ENCODE data around the gene PRSS53.

The PRSS53 gene

GRCh38 chr16:31112711-31113110 is 24.0 kb upstream of the PRSS53 start:
- Histone ChIP-seq H3F3A (ENCODE audit: insufficient read depth) (0 out of 2 replicates have a peak, but pooled peaks cover 5% of the 10 kb centered on the region), H3K9me3 (ENCODE audit: insufficient read depth, low read length) (no peaks in the 10 kb centered on the region), H3K9me2 (replicated peaks; ENCODE audit: insufficient read depth, low read length) (no peaks in the 10 kb centered on the region), H4K20me1 (ENCODE audit: low read depth, low read length) (no peaks in the 10 kb centered on the region), H3K27ac (ENCODE audit: low read depth, low read length) (no peak overlapping the region), H2AFZ (ENCODE audit: low read depth, low read length, severe bottlenecking) (no peak overlapping the region), H3K27me3 (ENCODE audit: low read length) (no peaks in the 10 kb centered on the region), H3K4me2 (ENCODE audit: low read depth, low read length, poor library complexity, severe bottlenecking) (no peak overlapping the region), H3K79me2 (ENCODE audit: insufficient read depth, low read length) (0 out of 2 replicates have a peak, but pooled peaks cover 11% of the 10 kb centered on the region), H3K36me3 (ENCODE audit: low read length) (no peaks in the 10 kb centered on the region), H3K4me3 (ENCODE audit: insufficient read depth, low read length, poor library complexity, severe bottlenecking) (no peak overlapping the region), H3K9ac (ENCODE audit: low read length) (no peak overlapping the region)
- TF ChIP-seq EZH2phosphoT487 (conservative IDR thresholded peaks at IDR 0.05; ENCODE audit: low read length), result no peak
- TF ChIP-seq CTCF (IDR thresholded peaks at IDR 0.05; ENCODE audit: insufficient read depth, low read length, poor library complexity, severe bottlenecking), result no peak

- TF ChIP-seq CTCF (IDR thresholded peaks at IDR 0.05; ENCODE audit: insufficient read depth, low read length, poor library complexity, severe bottlenecking) (no peak), EZH2phosphoT487 (conservative IDR thresholded peaks at IDR 0.05; ENCODE audit: low read length) (no peak)
- Histone ChIP-seq H2AFZ (ENCODE audit: low read depth, low read length, severe bottlenecking) (no peak overlapping the region), H3K36me3 (ENCODE audit: low read length) (no peaks in the 10 kb centered on the region), H3K4me3 (ENCODE audit: insufficient read depth, low read length, poor library complexity, severe bottlenecking) (no peak overlapping the region), H3K27me3 (ENCODE audit: low read length) (no peaks in the 10 kb centered on the region), H3F3A (ENCODE audit: insufficient read depth) (0 out of 2 replicates have a peak, but pooled peaks cover 12% of the 10 kb centered on the region), H3K9me3 (ENCODE audit: insufficient read depth, low read length) (no peaks in the 10 kb centered on the region), H3K4me2 (ENCODE audit: low read depth, low read length, poor library complexity, severe bottlenecking) (no peak overlapping the region), H3K9me2 (replicated peaks; ENCODE audit: insufficient read depth, low read length) (no peaks in the 10 kb centered on the region), H3K27ac (ENCODE audit: low read depth, low read length) (no peak overlapping the region), H3K79me2 (ENCODE audit: insufficient read depth, low read length) (0 out of 2 replicates have a peak, but pooled peaks cover 11% of the 10 kb centered on the region), H3K9ac (ENCODE audit: low read length) (no peak overlapping the region), H4K20me1 (ENCODE audit: low read depth, low read length) (no peaks in the 10 kb centered on the region)
Measured at GRCh38 chr16:31111881-31112466, 23.2 kb upstream of the PRSS53 start.

GRCh38 chr16:31110106-31111034 is 21.6 kb upstream of the PRSS53 start:
- H3K27ac ChIP-seq (ENCODE audit: low read depth, low read length), result no peak overlapping the region
- H4K20me1 ChIP-seq (ENCODE audit: low read depth, low read length), result no peaks in the 10 kb centered on the region
- no peaks in the 10 kb centered on the region for H3K27me3 ChIP-seq (ENCODE audit: low read length)
- TF ChIP-seq CTCF (IDR thresholded peaks at IDR 0.05; ENCODE audit: insufficient read depth, low read length, poor library complexity, severe bottlenecking) (no peak), EZH2phosphoT487 (conservative IDR thresholded peaks at IDR 0.05; ENCODE audit: low read length) (no peak)
- no peak overlapping the region for H3K4me2 ChIP-seq (ENCODE audit: low read depth, low read length, poor library complexity, severe bottlenecking)
- H3K36me3 ChIP-seq (ENCODE audit: low read length), result no peaks in the 10 kb centered on the region
- H3F3A ChIP-seq (ENCODE audit: insufficient read depth), result 0 out of 2 replicates have a peak, but pooled peaks cover 16% of the 10 kb centered on the region
- H3K9me2 ChIP-seq (replicated peaks; ENCODE audit: insufficient read depth, low read length), result no peaks in the 10 kb centered on the region
- 0 out of 2 replicates have a peak, but pooled peaks cover 7% of the 10 kb centered on the region for H3K79me2 ChIP-seq (ENCODE audit: insufficient read depth, low read length)
- H2AFZ ChIP-seq (ENCODE audit: low read depth, low read length, severe bottlenecking), result no peak overlapping the region
- no peak overlapping the region for H3K9ac ChIP-seq (ENCODE audit: low read length)
- no peak overlapping the region for H3K4me3 ChIP-seq (ENCODE audit: insufficient read depth, low read length, poor library complexity, severe bottlenecking)
- H3K9me3 ChIP-seq (ENCODE audit: insufficient read depth, low read length), result no peaks in the 10 kb centered on the region
